Forelimb muscle (tissue), 1 donor: Measurements from ENCODE around the gene OLR1. TPM values are rescaled to one million over a fixed set of nuclear protein-coding genes. Genes with fewer than 3 reads are reported as not detected.
"Not testable (repeated sequence)": the region's sequence is repeated elsewhere in the genome, so short reads cannot be mapped to it uniquely, and the experiment has no call there.

Source experiments
- DNase-seq: peaks from one replicate; pipeline ENCODE4 v3.0.0-alpha.2; 2013; ENCODE audit warnings: low read depth
- polyA plus RNA-seq: library from polyadenylated mRNA; unstranded; fragments of 120-200 nt; gene quantifications from one replicate; pipeline ENCODE4 v1.2.1, GENCODE V29; 2013; ENCODE audit not compliant: insufficient read length

The OLR1 gene
- 0.76 TPM for polyA plus RNA-seq

DNA sequence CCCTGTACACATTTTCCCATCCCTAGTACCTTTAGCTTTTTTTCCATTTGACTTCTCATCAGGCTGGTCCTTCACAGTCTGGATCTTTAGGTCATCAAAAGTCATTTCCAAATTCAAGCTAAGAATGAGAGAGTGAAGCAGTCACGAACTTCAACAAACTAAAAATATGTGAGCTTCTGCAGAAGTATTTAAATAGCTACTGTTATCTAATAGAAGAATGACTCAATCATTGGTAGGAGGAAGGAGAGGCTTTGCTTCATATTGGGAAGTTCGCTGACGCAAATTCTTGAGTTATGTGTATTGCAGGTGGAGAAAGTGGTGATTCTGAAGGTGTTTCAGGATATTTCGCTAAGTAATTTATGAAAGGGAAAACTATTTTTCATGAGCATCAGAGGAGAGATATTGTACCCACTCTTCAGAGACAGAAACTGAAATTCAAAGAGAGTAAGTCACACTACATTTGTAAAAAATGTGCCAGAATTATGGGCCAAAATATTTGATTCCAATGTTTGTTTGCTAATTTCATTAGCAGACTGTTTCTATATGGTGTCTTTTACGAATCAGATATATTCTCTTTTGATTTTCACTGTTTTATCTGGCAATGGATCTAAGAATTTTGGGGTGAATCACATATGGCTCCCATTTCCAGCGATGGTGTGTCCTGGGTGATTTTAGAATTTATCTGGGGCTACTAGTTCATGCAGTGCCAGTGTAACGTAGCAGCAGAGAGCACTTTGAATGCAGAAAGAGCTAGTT lies at the start of gene OLR1:
Gene OLR1 (minus strand): TSS at position 160 of the 756 bp plus-strand sequence. CDS start 55 bp downstream, at position 105.
- DNase-seq = no peak

DNA sequence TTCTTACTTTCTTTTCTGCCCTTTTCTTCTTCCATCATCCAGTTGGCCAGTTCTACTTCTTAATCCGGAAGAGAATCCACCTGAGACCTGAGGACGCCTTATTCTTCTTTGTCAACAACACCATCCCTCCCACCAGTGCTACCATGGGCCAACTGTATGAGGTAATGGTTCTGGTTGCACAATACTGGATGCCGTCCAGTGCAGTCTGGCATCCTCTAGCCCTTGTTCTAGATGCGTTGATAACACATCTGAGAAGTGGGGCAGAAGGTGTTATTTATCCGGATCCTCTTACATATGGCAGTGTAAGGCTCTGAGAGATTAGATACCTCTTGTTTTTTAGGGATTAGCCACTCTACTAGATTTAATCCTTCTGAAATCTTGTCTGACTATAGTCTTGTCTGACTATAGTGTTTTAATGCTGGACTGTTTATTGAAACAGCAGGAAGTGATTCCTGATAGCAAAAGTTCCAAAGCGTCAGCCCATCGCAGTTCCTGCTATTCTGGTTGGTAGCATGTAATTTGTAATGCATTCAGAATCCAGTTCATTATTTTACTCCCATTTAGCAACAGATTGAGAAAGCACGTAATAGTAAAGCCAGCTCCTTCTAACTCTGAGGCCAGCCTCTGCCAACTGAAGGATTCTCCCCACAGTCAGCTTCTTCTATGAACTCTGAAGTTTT lies 48.6 kb upstream of the OLR1 start:
- no peak for DNase-seq

DNA sequence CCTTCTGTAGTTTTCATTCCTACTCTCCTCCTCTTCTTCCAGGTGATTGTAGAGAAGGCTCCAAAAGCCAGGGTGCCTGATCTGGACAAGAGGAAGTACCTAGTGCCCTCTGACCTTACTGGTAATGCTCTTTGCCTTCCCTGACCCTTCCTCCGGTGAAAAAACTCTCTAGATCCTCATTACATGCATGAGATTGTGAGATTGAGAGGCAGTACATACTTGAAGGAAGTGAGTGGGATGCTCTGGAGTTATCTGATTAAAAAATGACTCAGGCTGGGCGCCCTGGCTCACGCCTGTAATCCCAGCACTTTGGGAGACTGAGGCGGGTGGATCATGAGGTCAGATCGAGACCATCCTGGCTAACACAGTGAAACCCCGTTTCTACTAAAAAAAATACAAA lies 46.1 kb upstream of the OLR1 start:
- DNase-seq = no peak

DNA sequence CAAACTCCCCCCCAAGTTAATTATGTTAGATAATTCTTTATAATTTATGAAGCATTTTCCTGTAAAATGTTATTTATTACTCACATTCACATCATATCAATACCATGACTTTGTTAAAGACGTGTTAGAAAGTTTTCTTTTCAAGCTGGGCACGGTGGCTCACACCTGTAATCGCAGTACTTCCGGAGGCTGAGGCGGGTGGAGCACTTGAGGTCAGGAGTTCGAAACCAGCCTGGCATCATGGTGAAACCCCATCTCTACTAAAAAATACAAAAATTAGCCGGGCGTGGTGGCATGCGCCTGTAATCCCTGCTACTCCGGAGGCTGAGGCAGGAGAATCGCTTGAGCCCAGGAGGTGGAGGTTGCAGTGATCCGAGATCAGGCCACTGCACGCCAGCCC lies 44.0 kb upstream of the OLR1 start:
- not testable (repeated sequence) for DNase-seq

DNA sequence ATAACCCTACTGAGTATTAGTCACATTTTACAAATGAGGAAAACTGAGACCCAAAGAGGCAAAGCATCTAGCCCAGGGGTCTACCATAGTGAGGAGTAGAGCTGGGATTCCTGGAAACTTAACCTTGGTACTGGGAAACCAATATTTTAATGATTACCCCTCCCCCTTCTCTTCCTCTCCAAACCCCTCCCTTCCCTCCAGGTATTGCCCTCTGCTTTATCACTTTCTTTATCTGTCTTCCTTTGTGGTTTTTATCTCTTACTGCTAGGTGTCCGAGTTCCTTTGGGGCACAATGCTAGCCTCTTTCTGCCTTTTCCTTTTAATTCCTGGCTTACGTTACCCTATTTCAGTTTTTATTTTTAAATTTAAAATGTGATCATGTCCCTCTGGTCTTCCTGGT lies 43.5 kb upstream of the OLR1 start:
- DNase-seq = no peak

DNA sequence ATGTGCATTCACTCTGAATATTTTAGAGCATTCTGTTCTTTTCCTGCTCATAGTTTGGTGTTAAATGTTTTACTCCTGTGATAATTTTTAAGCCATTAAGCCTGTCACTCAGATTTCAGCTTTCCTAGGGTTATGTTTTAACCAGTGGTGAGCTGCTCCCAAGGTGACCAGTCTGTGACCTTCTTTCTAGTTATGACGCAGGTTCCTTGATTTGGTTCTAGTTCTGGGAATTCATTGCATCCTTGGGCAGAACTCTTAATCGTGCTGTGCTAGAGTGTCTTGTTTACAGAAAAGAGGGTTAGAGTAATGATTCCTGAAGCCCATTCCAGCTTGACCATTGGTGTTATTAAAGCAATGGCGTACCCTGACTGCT lies 42.9 kb upstream of the OLR1 start:
- no peak for DNase-seq

DNA sequence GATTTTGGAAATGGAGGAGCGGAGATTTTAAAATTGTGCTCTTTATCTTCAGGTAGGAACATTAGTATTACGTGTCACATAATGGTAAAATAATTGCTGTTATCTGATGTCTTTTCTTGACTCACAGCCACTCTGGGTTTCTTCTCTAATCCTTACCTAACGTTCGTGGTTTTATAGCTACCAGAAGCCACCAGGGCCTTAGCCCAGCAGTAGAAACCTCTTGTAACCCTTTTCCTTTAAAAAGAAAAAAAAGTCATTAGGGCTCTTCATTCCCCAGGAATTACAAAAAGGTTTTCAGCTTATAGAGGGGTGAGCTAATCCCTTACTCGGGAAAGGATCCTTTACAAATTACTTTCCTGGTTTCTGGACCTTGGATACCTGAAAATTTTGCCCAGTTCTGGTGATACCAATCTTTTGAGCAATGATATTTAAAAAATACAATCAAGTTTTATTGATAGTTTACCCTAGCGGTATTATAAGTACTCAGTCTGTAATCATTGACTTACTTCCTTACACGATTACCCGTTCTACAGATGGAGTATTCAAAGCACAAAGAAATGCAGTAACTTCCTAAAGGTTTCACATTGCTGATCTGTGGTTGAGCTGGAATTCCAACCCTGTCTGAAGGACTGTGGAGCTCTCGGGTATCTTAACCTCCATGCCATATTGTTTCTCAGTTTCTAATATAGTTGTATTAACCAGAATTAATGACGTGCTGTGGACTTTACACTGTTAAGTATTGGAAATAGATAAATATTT lies 42.4 kb upstream of the OLR1 start:
- no peak for DNase-seq

DNA sequence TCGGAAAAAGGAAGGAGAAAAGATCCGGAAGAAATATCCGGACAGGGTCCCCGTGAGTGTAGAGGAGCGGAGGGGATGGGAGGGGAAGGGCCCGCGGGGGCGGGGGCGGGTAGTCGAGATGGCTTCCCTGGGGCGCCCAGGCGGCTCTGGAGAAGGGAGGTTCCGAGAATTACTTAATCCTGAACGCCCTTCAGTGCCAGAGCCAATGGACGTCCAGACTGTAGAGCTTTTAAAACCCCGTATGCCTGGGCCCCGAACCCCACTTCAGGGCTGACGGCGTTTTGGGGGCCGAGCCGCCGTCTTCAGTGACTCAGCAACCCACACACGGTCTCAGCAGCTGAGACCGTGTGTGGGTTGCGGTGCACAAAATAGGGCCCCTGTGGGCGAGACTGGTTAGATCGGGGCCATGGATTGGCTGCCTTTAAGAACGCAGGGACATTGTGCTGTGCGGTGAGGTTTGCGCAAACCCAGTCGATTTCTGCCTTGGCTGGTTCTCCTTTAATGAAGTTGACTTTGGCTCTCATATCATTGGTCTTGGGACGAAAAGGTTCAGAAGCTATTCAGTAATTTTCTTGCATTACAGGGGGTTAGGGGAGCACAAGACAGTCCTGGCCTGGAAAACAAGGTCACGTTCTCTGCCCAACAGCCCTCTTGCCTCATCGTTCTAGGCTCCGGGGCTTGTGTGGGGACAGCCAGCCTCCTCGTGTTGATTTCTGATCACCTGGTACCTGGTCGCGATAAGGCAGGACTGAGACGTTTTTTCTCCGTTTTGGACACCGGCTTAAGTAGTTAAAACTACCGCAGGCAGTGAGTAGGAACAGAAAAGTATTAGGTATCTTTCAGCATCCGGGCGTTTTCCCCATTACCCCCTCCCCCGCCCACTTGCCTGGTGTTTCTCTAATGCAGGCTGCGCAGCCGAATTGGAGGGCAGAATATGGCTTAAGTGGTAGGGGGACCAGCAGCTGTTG lies 41.5 kb upstream of the OLR1 start:
- DNase-seq = peak; percentile 35

DNA sequence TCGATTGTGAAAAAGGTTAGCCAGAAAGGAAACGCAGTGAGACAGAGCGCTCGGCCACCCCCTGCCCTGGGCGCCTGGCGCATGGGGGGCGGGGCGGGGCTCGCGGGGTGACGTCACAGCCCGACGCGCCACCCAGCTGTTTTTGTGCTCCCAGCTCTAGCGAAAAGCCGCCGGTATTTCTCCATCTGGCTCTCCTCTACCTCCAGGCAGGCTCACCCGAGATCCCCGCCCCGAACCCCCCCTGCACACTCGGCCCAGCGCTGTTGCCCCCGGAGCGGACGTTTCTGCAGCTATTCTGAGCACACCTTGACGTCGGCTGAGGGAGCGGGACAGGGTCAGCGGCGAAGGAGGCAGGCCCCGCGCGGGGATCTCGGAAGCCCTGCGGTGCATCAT lies 40.8 kb upstream of the OLR1 start, which contains the start of gene GABARAPL1:
Gene GABARAPL1 (plus strand): TSS at position 139 of the 393 bp plus-strand sequence. CDS start 253 bp downstream, at position 392.
- no peak for DNase-seq

DNA sequence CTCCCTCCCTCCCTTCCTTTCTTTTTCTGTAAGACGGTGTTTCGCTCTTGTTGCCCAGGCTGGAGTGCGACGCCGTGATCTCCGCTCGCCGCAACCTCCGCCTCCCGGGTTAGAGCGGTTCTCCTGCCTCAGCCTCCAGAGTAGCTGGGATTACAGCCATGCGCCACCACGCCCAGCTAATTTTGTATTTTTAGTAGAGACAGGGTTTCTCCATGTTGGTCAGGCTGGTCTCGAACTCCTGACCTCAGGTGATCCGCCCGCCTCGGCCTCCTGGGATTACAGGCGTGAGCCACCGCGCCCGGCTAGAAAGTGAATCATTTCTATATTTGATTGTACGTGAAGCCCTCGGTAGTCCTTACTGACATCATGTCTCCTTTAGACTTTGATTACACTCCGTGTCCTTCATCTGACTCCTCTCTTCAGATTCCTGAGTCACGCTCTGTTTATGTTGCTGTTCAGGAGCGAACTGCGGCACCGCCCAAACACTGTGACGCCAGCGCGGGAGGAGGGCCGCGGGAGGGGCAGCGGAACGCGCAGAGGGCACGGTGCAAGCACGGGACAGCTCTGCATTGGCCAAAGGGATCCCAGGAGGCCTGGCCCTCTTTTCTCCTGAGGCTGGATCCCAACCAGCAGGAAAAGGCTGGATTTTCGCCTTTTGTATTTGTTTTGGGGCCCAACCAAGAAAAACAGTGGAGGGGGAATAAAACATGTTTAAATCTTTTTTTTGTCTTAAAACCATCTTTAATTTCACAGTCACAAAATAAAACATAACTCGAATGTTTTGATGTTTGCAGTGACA lies 40.2 kb upstream of the OLR1 start:
- DNase-seq = peak; percentile 83

DNA sequence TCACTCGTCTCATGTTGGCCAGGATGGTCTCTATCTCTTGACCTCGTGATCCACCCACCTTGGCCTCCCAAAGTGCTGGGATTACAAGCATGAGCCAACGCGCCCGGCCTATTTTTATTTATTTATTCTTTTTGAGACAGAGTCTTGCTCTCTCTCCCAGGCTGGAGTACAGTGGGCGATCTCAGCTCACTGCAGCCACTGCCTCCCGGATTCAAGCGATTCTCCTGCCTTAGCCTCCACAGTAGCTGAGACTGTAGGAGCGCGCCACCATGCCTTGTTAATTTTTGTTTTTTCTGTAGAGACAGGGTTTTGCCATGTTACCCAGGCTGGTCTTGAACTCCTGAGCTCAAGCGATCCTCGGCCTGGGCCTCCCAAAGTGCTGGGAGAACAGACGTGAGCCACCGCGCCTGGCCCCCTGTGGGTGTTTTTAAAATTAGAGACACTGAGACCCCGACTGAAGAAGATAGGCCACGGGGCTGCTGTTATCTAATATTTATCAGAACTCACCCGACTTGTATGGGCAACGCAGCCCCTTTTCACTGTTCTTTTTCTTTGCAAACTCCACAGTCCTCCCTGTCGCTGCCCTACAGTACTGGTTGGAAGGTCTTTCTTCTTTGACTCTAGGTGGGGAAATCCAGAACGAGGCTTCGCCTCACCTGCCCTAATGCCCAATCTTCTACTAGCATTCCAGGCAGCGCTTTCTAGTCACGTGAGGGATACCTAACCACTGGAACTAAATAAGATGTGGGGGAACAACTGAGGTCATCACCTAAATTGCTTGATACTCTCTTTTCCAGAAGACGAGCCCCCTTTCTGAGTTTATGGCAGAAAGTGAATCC lies 39.4 kb upstream of the OLR1 start:
- no peak for DNase-seq

DNA sequence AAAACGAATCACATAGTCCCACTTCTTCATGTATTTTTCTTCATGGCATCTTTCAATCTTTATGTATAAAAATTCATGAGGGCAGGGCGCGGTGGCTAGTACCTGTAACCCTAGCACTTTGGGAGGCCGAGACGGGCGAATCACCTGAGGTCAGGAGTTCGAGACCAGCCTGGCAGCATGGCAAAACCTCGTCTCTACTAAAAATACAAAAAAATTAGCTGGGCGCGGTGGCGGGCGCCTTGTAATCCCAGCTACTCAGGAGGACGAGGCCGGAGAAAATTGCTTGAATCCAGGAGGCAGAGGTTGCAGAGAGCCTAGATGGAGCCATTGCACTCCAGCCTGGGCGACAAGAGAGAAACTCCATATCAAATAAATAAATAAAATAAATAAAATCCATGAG lies 38.3 kb upstream of the OLR1 start:
- DNase-seq = no peak

DNA sequence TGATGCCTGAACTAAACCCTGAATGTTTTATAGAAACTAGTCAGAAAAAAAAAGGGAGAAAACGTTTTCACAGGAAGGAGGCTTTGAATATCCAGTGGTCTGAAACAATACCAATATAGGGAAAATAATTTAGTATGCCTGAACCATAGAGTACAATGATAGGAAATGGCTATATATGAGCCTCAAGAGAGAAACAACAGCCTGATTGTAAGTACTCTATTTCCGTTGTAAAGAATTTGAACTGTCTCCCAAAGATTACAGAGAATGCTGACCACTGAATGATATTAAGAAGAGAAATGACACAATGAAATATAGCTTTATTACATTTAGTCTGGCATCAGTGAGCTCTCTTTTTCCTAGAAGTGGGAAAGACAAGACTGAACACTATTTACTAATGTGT lies 35.2 kb upstream of the OLR1 start:
- DNase-seq = no peak

DNA sequence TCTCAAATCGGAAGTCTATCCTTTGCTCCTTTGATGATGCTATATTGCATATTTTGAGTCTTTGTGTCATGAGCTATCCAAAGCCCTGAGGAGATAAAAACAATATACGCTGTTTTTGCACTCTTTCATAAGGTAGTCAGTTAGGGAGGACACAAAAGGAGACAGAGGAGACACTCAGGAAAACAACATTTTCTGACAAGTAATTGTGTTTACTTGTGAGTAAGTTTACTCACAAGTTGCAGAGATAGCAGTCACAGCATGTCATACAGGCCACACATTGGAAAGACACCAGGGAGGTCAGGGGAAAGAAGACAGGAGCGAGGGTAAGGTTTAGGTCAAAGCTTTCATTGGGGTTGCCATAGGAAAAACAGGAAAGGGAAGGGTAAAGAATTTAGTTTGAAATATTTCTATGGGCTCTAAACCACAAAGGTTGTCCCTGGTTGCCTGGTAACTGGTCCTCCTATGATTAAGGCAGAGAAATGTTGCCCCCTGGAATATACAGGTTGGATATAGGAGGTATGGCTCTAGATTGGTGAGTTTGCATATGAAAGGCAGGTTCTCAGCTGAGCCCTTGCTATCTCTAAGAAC lies 33.4 kb upstream of the OLR1 start:
- DNase-seq = no peak

DNA sequence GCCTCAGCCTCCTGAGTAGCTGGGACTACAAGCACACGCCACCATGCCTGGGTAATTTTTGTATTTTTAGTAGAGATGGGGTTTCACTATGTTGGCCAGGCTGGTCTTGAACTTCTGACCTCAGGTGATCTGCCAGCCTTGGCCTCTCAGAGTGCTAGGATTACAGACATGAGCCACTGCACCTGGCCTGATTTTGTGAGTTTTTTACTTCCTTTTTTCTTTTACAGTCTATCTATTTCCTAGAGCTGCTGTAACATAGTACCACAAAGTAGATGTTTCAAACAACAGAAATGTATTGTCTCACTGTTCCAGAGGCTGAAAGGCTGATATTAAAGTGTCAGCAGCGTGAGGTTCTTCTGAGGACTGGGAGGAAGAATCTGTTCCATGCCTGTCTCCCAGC lies 32.6 kb upstream of the OLR1 start:
- not testable (repeated sequence) for DNase-seq

DNA sequence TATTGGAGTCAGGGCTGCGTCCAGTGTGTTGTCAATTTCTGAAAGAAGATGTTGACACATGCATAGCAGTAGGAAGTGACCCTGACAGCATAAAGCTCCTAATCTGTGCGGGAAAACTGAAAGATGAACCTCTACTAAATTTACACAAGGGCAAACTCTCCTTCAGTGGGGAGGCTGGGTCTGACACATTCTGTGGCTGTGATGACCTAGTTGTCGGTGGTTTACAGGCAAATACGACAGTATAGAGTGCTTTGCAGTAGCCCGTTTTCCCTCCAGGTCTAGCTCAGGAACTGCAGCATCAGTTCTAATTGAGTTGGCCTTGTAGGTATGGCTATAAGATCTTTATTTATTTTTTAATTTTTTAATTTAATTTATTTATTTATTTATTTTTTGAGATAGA lies 25.9 kb upstream of the OLR1 start:
- DNase-seq = no peak

DNA sequence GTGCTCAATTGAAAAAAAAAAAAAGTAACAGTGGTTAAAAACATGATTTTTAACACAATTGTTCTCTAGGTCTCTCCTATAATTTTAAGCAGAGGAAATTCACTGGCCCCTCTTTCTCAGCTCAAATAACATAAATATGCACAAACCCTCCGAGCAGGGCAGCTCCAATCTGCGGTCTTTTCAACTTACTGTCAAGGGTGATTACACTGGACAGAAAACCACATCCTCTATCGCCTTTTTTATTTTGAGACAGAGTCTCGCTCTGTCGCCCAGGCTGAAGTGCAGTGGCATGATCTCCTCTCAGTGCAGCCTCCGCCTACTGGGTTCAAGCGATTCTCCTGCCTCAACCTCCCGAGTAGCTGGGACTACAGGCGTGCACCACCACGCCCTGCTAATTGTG lies 24.3 kb upstream of the OLR1 start:
- DNase-seq = no peak

DNA sequence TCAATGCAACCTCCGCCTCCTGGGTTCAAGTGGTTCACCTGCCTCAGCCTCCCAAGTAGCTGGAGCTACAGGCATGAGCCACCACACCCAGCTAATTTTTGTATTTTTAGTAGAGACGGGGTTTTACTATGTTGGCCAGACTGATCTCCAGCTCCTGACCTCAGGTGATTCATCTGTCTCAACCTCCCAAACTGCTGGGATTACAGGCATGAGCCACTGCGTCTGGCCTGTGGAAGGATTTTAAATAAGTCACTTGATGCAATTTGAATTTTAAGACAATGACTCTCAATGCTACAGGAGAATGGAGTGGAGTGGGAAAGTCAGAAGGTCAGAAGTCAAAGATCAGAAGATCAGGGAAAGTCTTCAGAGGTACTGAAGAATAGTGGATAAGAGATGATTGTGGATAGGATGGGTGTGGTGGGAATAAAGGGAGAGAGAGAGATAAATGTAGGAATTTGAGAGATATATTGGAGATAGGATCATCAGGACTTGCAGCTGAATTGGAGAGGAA lies 22.3 kb upstream of the OLR1 start:
- no peak for DNase-seq

DNA sequence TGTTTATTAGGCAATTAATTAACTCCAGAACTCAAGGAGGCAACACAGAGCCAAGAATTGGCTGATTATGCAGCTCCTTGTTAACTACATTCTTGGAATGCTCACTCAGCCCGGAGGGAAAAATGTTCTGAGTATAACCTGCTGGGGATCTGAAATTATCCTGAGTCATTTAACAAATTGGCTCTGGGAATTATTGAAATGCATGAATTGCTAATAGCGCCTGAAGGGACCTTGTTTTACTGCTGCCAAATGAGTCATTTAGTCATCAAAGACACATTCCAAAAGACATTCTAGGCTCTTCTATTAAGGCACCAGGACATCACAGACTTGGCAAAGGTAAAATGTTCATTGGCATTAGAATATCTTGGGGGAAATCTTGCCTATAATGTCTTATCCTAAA lies 19.9 kb upstream of the OLR1 start:
- no peak for DNase-seq
